ENCODE results near the gene TGFBR1.

Gene TGFBR1

GRCh38 chr9:99137891-99138290, 33.0 kb downstream of the TGFBR1 start:
- Mint-ChIP-seq H3K4me1 (peaks cover 14% of the 10 kb centered on the region), H3K36me3 (ENCODE audit: low read depth) (peaks cover 51% of the 10 kb centered on the region), H3K4me3 (no peak overlapping the region), H3K9me3 (no peaks in the 10 kb centered on the region), H3K27ac (no peak overlapping the region), H3K27me3 (ENCODE audit: low read depth, poor library complexity) (no peaks in the 10 kb centered on the region)
- DNase-seq = no peak
- TF ChIP-seq, protein P1, sequence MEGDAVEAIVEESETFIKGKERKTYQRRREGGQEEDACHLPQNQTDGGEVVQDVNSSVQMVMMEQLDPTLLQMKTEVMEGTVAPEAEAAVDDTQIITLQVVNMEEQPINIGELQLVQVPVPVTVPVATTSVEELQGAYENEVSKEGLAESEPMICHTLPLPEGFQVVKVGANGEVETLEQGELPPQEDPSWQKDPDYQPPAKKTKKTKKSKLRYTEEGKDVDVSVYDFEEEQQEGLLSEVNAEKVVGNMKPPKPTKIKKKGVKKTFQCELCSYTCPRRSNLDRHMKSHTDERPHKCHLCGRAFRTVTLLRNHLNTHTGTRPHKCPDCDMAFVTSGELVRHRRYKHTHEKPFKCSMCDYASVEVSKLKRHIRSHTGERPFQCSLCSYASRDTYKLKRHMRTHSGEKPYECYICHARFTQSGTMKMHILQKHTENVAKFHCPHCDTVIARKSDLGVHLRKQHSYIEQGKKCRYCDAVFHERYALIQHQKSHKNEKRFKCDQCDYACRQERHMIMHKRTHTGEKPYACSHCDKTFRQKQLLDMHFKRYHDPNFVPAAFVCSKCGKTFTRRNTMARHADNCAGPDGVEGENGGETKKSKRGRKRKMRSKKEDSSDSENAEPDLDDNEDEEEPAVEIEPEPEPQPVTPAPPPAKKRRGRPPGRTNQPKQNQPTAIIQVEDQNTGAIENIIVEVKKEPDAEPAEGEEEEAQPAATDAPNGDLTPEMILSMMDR (IDR thresholded peaks at IDR 0.05) = no peak

DNA sequence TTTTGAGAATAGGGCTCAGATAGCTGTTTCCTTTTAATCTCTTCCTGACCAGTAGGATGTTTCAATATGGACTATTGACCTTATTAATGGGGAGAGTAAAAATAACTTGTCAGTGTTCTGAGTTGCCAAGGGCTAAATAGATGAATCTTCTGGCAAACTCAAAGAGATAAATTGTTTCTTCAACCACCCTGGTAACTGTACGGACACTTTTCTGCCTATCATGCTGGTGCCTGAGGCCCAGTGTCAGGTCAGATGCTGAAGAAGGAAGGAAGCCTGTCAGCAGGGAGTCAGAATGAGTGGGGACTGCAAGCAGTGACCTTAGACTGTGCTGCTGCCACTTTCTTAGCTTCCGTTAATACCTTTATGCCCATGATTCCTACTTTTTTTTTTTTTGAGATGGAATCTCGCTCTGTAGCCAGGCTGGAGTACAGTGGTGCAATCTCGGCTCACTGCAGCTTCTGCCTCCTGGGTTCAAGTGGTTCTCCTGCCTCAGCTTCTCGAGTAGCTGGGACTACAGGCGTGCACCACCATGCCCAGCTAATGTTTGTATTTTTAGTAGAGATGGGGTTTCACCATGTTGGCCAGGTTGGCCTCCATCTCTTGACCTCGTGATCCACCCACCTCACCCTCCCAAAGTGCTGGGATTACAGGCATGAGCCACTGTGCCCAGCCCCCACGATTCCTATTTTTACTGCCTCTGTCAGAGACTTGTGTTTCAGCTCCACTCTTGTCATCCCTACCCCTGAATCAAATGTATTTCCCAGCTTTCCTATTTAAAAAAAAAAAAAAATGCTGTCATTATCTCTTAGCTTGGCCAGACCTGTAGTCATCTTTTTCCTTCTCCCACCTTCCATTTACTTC, 33.7 kb downstream of the TGFBR1 start:
- Mint-ChIP-seq H3K9me3 (no peaks in the 10 kb centered on the region), H3K27me3 (ENCODE audit: low read depth, poor library complexity) (no peaks in the 10 kb centered on the region), H3K4me1 (peaks cover 14% of the 10 kb centered on the region), H3K4me3 (no peak overlapping the region), H3K36me3 (ENCODE audit: low read depth) (peaks cover 58% of the 10 kb centered on the region), H3K27ac (peak overlapping the region; percentile 46)
- DNase-seq = no peak
- TF ChIP-seq, protein P1 (IDR thresholded peaks at IDR 0.05) = no peak

DNA sequence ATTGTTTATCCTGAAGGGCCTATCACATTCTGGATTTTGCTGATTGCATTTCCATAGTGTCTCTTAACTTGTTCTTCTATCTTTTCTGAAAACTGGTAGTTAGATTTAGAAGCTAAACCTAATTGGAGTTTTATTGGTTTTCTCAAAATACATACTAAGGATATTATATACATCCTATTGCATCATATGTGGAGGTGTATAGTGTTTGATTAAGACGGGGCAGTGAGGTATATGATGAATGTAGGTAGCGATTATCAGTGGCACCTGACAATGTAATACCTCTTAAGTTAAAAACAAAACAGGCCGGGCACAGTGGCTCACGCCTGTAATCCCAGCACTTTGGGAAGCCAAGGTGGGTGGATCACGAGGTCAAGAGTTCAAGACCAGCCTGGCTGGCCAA, 35.0 kb downstream of the TGFBR1 start:
- Mint-ChIP-seq H3K36me3 (ENCODE audit: low read depth) (peaks cover 61% of the 10 kb centered on the region), H3K9me3 (no peaks in the 10 kb centered on the region), H3K4me1 (peaks cover 14% of the 10 kb centered on the region), H3K27me3 (ENCODE audit: low read depth, poor library complexity) (no peaks in the 10 kb centered on the region), H3K4me3 (no peak overlapping the region), H3K27ac (no peak overlapping the region)
- TF ChIP-seq, protein P1 (IDR thresholded peaks at IDR 0.05) = no peak
- DNase-seq = no peak

GRCh38 chr9:99140685-99141314, 35.9 kb downstream of the TGFBR1 start:
- Mint-ChIP-seq H3K4me1 (peaks cover 14% of the 10 kb centered on the region), H3K4me3 (no peak overlapping the region), H3K27me3 (ENCODE audit: low read depth, poor library complexity) (no peaks in the 10 kb centered on the region), H3K9me3 (no peaks in the 10 kb centered on the region), H3K36me3 (ENCODE audit: low read depth) (peaks cover 67% of the 10 kb centered on the region), H3K27ac (peak overlapping the region; percentile 3)
- TF ChIP-seq, protein P1 (IDR thresholded peaks at IDR 0.05) = peak; percentile 77
- DNase-seq = peak; percentile 27

DNA sequence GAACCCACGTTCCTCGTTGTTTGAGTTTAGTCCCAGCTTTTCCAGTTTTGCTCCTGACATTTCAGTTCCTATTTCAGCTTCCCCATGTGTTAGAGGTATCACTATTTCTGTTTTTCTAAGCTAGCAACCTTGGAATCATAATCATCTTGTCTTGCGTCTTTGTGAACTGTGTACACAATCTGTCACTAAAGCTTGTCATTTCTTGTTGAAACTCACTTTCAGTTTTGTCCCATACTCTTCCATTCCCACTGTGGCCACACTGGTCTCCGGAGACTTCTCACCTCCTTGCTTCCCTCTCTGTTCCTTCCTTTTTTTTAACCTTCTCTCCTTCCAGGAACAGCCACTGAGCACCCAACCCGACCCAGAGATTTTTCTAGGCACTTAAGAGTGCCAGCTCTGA, 36.9 kb downstream of the TGFBR1 start:
- Mint-ChIP-seq H3K27ac (no peak overlapping the region), H3K36me3 (ENCODE audit: low read depth) (peaks cover 77% of the 10 kb centered on the region), H3K4me1 (peaks cover 14% of the 10 kb centered on the region), H3K9me3 (no peaks in the 10 kb centered on the region), H3K4me3 (no peak overlapping the region), H3K27me3 (ENCODE audit: low read depth, poor library complexity) (no peaks in the 10 kb centered on the region)
- DNase-seq = no peak
- TF ChIP-seq, protein P1 (IDR thresholded peaks at IDR 0.05) = no peak

Data from nephron progenitor cell (in vitro differentiated cells).